Astrocyte of the spinal cord (primary cell): Measurements from ENCODE around the gene MOV10L1.

Experiments
- DNase-seq: peaks from one replicate; pipeline ENCODE4 v3.0.0; 2011; ENCODE audit warnings: low read depth, low spot score
- H3K4me3 ChIP-seq: 2 replicates; pipeline ENCODE4 v1.5.1; 2011; ENCODE audit warnings: low read depth, mild to moderate bottlenecking, low read length, moderate library complexity
- CTCF ChIP-seq: IDR thresholded peaks from 2 replicates; pipeline ENCODE4 v1.5.1; 2012; ENCODE audit warnings: low read depth, mild to moderate bottlenecking, low read length, inconsistent platforms
- in situ Hi-C: cut with HindIII; loops from 2 replicates; pipeline ENCODE4 v1.10.0; 2017; ENCODE audit warnings: low sequenced_read_pairs

The MOV10L1 gene

GRCh38 chr22:50186761-50187523, 97.1 kb downstream of the MOV10L1 start:
- peak overlapping the region; percentile 69 for H3K4me3 ChIP-seq
- TF ChIP-seq CTCF, result no peak
- peak; percentile 26 for DNase-seq
- in situ Hi-C loops, result no loop called here

- in situ Hi-C loops, result no loop called here
- no peak for DNase-seq
- H3K4me3 ChIP-seq, result no peak overlapping the region
- TF ChIP-seq CTCF, result no peak
These were observed 98.5 kb downstream of the MOV10L1 start for GRCh38 chr22:50188356-50188755.

- TF ChIP-seq CTCF, result no peak
- no peak for DNase-seq
- no peak overlapping the region for H3K4me3 ChIP-seq
- in situ Hi-C loops, result no loop called here
These were observed 99.5 kb downstream of the MOV10L1 start for GRCh38 chr22:50189184-50189848.

DNA sequence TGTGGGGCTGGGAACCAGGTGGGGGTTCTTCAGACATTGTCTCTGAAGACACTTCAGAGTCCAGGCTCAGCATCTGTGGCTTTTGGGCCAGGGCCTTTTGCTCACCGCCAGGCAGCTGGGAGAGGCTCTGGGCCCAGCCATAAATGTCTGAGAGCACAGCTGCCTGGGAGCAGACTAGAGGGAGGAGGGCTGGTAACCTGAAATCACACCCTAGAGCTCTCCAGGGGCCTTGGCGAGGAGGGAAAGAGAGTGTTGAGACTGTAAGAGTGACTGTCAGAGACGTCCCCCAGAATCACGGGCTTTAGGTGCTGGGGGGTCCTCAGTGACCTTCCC, 100.0 kb downstream of the MOV10L1 start:
- TF ChIP-seq CTCF, result no peak

GRCh38 chr22:50190182-50190940, 100.6 kb downstream of the MOV10L1 start:
- peak; percentile 50 for TF ChIP-seq CTCF
- in situ Hi-C loops, result no loop called here

More for the DNA sequence above, 100.0 kb downstream of the MOV10L1 start:
- H3K4me3 ChIP-seq, result no peak overlapping the region
- DNase-seq, result no peak
- in situ Hi-C loops, result no loop called here

GRCh38 chr22:50190941-50191741, 101.3 kb downstream of the MOV10L1 start:
- no peak for DNase-seq
- in situ Hi-C loops, result no loop called here
- TF ChIP-seq CTCF, result no peak
- H3K4me3 ChIP-seq, result peak overlapping the region; percentile 30

More at GRCh38 chr22:50190182-50190940, 100.6 kb downstream of the MOV10L1 start:
- peak overlapping the region; percentile 30 for H3K4me3 ChIP-seq
- peak; percentile 55 for DNase-seq
